HepG2 (cell line): ENCODE data around the gene HAGH. TPM values are rescaled to one million over a fixed set of nuclear protein-coding genes. Genes with fewer than 3 reads are reported as not detected.

ENCODE experiments used
- ATAC-seq: fragments of 200-7000 bp; cut with Tn5 transposase; 3 replicates; pipeline ENCODE4 v1.9.1; 2020; ENCODE audit warnings: mild to moderate bottlenecking, moderate library complexity
- BruUV-seq: library from RNA; stranded (reverse); fragments of 400-500 nt; replicated peaks from 2 replicates; lab custom pipeline; 2021; lab: Mats Ljungman, UMichigan
- CTCF ChIA-PET: fragments of 300-600 bp; formaldehyde crosslinking; extraction: SDS; loops from one replicate; lab custom pipeline; 2021; ENCODE audit warnings: low total read pairs, inconsistent platforms, low intra/inter-chr PET ratio; lab: Yijun Ruan, JAX
- POLR2A ChIA-PET: fragments of 350-600 bp; sonication (Branson Sonifier 250); formaldehyde crosslinking; loops from one replicate; lab custom pipeline; 2020; ENCODE audit warnings: antibody characterized with exemption, inconsistent platforms; lab: Yijun Ruan, JAX
- DNase-seq: peaks from one replicate; pipeline ENCODE4 v3.0.0-alpha.2; 2015; ENCODE audit warnings: low spot score
- FAIRE-seq: peaks from 3 replicates; lab custom pipeline; 2011; peaks lifted over from hg19 to GRCh38; lab: Jason Lieb, UNC
- H2AFZ ChIP-seq: one replicate; pipeline ENCODE4 v1.6.1; 2011; ENCODE audit warnings: low read length, inconsistent platforms
- H3K27ac ChIP-seq: fragments of 300-600 bp; 3 replicates; pipeline ENCODE4 v1.8.0; 2011; ENCODE audit warnings: mixed run types, mild to moderate bottlenecking, mixed read lengths, low read length, inconsistent platforms; ENCODE audit not compliant: insufficient read depth; ENCODE audit errors: extremely low read length
- H3K27me3 ChIP-seq, 2 experiments: fragments of 200-600 bp in 1 of 2; 2 replicates in 1 of 2; 3 replicates in 1 of 2; pipeline versions ENCODE4 v1.6.0 to v1.8.0; 2011; ENCODE audit warnings: low read length in 2 of 2, mild to moderate bottlenecking in 2 of 2, moderate library complexity in 2 of 2, inconsistent platforms in 1 of 2; ENCODE audit not compliant: insufficient read depth in 2 of 2, control insufficient read depth in 1 of 2
- H3K36me3 ChIP-seq, 2 experiments: fragments of 200-600 bp in 1 of 2; replicated peaks in 1 of 2; 2 replicates in 1 of 2; 3 replicates in 1 of 2; pipeline versions ENCODE4 v1.5.1 to v1.8.0; 2011; ENCODE audit warnings: low read length in 2 of 2, inconsistent platforms in 1 of 2; ENCODE audit not compliant: insufficient read depth in 2 of 2, control insufficient read depth in 1 of 2
- H3K4me1 ChIP-seq: 2 replicates; pipeline ENCODE4 v1.5.1; 2012; ENCODE audit warnings: low read length, inconsistent platforms; ENCODE audit not compliant: insufficient read depth
- H3K4me2 ChIP-seq: 2 replicates; pipeline ENCODE4 v1.6.0; 2011; ENCODE audit warnings: low read depth, low read length, inconsistent platforms
- H3K4me3 ChIP-seq, 3 experiments: fragments of 200-600 bp in 1 of 3; sonication (generic), shearing (Covaris generic) in 1 of 3; replicated peaks in 1 of 3; 2 replicates each; pipeline ENCODE4 v1.5.1; 2011 to 2016; ENCODE audit warnings: low read length in 3 of 3, inconsistent platforms in 2 of 3, low read depth in 2 of 3, mild to moderate bottlenecking in 2 of 3, control low read depth in 1 of 3, mixed read lengths in 1 of 3; ENCODE audit not compliant: insufficient read depth in 1 of 3
- H3K79me2 ChIP-seq: one replicate; pipeline ENCODE4 v1.6.1; 2011; ENCODE audit warnings: low read length, inconsistent platforms; ENCODE audit not compliant: insufficient read depth
- H3K9ac ChIP-seq: 2 replicates; pipeline ENCODE4 v1.6.0; 2011; ENCODE audit warnings: mild to moderate bottlenecking, low read depth, low read length, inconsistent platforms; ENCODE audit not compliant: insufficient read depth
- H3K9me3 ChIP-seq: 2 replicates; pipeline ENCODE4 v1.5.1; 2012; ENCODE audit warnings: mild to moderate bottlenecking, low read length
- H4K20me1 ChIP-seq: 2 replicates; pipeline ENCODE4 v1.6.0; 2011; ENCODE audit warnings: inconsistent platforms, mild to moderate bottlenecking, low read length, moderate library complexity; ENCODE audit not compliant: insufficient read depth
- ADNP ChIP-seq: sonication (generic); formaldehyde crosslinking; IDR thresholded peaks from 2 replicates; pipeline ENCODE4 v1.4.0; 2020; ENCODE audit warnings: missing genetic modification reagents
- AGO2 ChIP-seq: fragments of 200-400 bp; formaldehyde crosslinking; optimal IDR thresholded peaks from 2 replicates; pipeline ENCODE3; 2017; ENCODE audit warnings: mild to moderate bottlenecking, low read depth, low read length, moderate library complexity
- FOXA1 ChIP-seq, 2 experiments: fragments of 450-650 bp in 1 of 2; sonication (generic) in 1 of 2; formaldehyde crosslinking in 1 of 2; IDR thresholded peaks; 2 replicates each; pipeline versions ENCODE4 v1.4.0 to v1.6.1; 2016 to 2020; ENCODE audit warnings: missing genetic modification reagents in 1 of 2
- RBFOX2 ChIP-seq: fragments of 200-400 bp; formaldehyde crosslinking; IDR thresholded peaks from 2 replicates; pipeline ENCODE4 v1.6.1; 2017; ENCODE audit warnings: low read depth, mild to moderate bottlenecking, low read length
- TAF15 ChIP-seq: fragments of 200-400 bp; formaldehyde crosslinking; IDR thresholded peaks from one replicate; pipeline ENCODE4 v1.6.1; 2018; ENCODE audit warnings: mild to moderate bottlenecking, low read depth, low read length; ENCODE audit not compliant: poor library complexity, severe bottlenecking
- ZBTB1 ChIP-seq: sonication (generic); formaldehyde crosslinking; IDR thresholded peaks from 2 replicates; pipeline ENCODE4 v1.4.0; 2020; ENCODE audit warnings: missing genetic modification reagents, borderline replicate concordance
- WGBS: methylation state at CpG from one replicate; pipeline ENCODE4 v1.1.6; 2017; ENCODE audit warnings: low lambda C conversion rate; 5-methylcytosine and 5-hydroxymethylcytosine counted together
- in situ Hi-C: cut with HindIII; loops from 2 replicates; pipeline ENCODE4 v1.10.0; 2017; ENCODE audit warnings: low pct_unique_long_range_greater_than_20kb; ENCODE audit not compliant: extremely low pct_ligation_motif_present
- intact Hi-C: fragments of 100-400 bp; cut with micrococcal nuclease; formaldehyde crosslinking; loops from one replicate; pipeline ENCODE4 v1.10.0; 2022; ENCODE audit not compliant: unreplicated experiment
- polyA plus RNA-seq, 8 experiments: library from polyadenylated mRNA; depleted of rRNA in 3 of 8; stranded (reverse) in 7 of 8; unstranded in 1 of 8; fragments of >200 nt; fragmentation: Illumina TruSeq in 4 of 8; extraction: Trizol in 4 of 8; gene quantifications; 2 replicates each; pipeline versions ENCODE4 v1.2.1 to v1.2.3, GENCODE V29; 2011 to 2016; ENCODE audit warnings: low read depth in 4 of 8, missing spikeins in 1 of 8, mixed read lengths in 1 of 8; ENCODE audit not compliant: insufficient read depth in 1 of 8
- total RNA-seq, 5 experiments: library from RNA; depleted of rRNA; stranded (reverse); fragments of >200 nt; fragmentation: Illumina TruSeq; extraction: Trizol; gene quantifications; 2 replicates each; pipeline ENCODE4 v1.2.3, GENCODE V29; 2016; ENCODE audit warnings: low read depth in 1 of 5
- TF ChIP-seq, protein P1 (sequence below): sonication (generic); formaldehyde crosslinking; IDR thresholded peaks from 2 replicates; pipeline ENCODE4 v1.4.0; 2020; ENCODE audit warnings: low read depth, mild to moderate bottlenecking, missing genetic modification reagents

HAGH gene
- total and polyA plus RNA-seq, 2 of the 13 experiments (the other 11 are each of a cell fraction or from before 2014, with no cell fraction given) = 70.4 to 95.4 TPM

DNA sequence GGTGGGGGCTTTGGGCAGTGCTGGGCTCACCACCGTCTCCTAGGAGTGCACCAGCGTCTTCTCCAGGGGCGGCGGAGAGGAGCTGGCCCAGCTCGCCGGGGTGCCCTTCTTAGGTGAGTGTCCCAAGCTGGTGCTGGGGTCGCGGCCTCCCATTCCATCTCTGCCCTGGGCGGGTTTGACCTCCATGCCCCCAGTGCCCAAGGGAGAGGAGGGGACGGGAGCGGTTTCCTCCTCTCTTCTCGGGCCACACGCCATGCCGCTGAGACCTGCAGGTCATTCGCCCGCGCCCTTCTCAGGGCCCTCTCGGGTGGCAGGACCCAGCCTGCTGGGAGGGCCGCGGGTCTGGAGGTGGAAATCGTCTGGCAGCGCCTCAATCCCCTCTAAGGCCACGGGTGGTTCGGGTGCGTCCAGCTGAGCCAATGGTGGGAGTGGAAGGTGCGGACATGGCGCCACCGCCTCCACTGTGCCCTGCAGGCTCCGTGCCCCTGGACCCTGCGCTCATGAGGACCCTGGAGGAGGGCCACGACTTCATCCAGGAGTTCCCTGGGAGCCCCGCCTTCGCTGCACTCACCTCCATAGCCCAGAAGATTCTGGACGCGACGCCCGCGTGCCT, 38.4 kb downstream of the HAGH start:
- ATAC-seq = no peak
- CTCF ChIA-PET = no interaction called here
- no peak for DNase-seq

DNA sequence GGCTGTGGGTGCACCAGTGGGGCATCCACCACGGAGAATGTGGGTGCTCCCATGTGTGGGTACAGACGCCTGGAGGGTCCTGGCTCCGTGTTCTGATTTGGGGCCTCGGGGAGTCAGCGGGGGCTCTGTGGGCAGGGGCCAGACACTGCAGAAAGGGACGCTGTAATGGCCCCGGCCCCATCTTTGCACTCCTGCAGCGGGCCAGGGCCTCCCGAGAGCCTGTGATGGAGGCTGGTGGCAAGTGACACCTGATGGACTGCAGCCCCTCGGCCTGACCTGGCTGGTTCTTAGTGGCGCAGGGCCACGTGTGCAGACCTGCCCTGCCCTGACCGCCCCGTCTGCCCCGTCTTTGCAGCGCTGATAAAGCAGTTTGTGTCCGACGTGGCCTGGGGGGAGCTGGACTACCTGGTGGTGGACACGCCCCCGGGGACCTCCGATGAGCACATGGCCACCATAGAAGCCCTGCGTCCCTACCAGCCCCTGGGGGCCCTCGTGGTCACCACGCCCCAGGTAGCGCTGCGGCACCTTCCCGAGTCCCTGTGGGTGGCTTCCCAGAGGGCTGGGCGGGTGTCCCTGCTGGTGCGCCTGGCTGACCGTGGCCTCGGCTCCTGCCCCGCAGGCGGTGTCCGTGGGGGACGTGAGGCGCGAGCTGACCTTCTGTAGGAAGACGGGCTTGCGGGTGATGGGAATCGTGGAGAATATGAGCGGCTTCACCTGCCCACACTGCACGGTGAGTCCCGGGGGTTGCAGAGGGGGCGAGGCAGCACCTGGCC, 39.1 kb downstream of the HAGH start:
- peaks cover 0 to 2% of the 10 kb centered on the region in 2 experiments; a peak in 1 of 5 replicates for H3K27me3 ChIP-seq
- FAIRE-seq (no peak), ATAC-seq (no peak), DNase-seq (no peak)
- H4K20me1 ChIP-seq = peaks cover 4% of the 10 kb centered on the region; the same call in 1 of the 2 replicates
- peaks cover 4 to 7% of the 10 kb centered on the region in 2 experiments; a peak in 3 of 5 replicates for H3K36me3 ChIP-seq
- H3K27ac ChIP-seq = no peak overlapping the region
- no peak overlapping the region for H2AFZ ChIP-seq
- POLR2A ChIA-PET = no interaction called here
- H3K4me2 ChIP-seq = no peak overlapping the region
- BruUV-seq = no TSS peak
- peaks cover 10% of the 10 kb centered on the region for H3K4me1 ChIP-seq
- intact Hi-C loops (no loop called here), in situ Hi-C loops (no loop called here)
- TF ChIP-seq, protein P1, sequence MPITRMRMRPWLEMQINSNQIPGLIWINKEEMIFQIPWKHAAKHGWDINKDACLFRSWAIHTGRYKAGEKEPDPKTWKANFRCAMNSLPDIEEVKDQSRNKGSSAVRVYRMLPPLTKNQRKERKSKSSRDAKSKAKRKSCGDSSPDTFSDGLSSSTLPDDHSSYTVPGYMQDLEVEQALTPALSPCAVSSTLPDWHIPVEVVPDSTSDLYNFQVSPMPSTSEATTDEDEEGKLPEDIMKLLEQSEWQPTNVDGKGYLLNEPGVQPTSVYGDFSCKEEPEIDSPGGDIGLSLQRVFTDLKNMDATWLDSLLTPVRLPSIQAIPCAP = no peak
- peak; percentile 60 for TF ChIP-seq AGO2
- TF ChIP-seq TAF15 = no peak
- peak; percentile 43; the same call in 1 of the 2 replicates for TF ChIP-seq RBFOX2
- TF ChIP-seq ZBTB1 (CRISPR knock-in tag) = no peak
- TF ChIP-seq FOXA1 (IDR thresholded peaks at IDR 0.05) = no peak
- TF ChIP-seq FOXA1 (CRISPR knock-in tag; IDR thresholded peaks at IDR 0.05) = no peak
- CTCF ChIA-PET = no interaction called here
- 98% methylated on average over 33 of the region's 44 CpGs for WGBS
- H3K79me2 ChIP-seq = peaks cover 26% of the 10 kb centered on the region
- no peak overlapping the region for H3K4me3 ChIP-seq
- no peaks in the 10 kb centered on the region for H3K9me3 ChIP-seq
- H3K9ac ChIP-seq = no peak overlapping the region

More for the DNA sequence above, 38.4 kb downstream of the HAGH start:
- in situ Hi-C loops (no loop called here), intact Hi-C loops (no loop called here)
- H2AFZ ChIP-seq = no peak overlapping the region
- H3K9ac ChIP-seq = no peak overlapping the region
- peaks cover 11% of the 10 kb centered on the region for H3K4me1 ChIP-seq
- H3K27ac ChIP-seq = no peak overlapping the region
- POLR2A ChIA-PET = no interaction called here
- H3K27me3 ChIP-seq = peaks cover 0 to 2% of the 10 kb centered on the region in 2 experiments; a peak in 1 of 5 replicates
- no peak for TF ChIP-seq ADNP
- peak; percentile 38; the same call in 1 of the 2 replicates for TF ChIP-seq RBFOX2
- BruUV-seq = no TSS peak
- no peak overlapping the region for H3K4me3 ChIP-seq
- H3K4me2 ChIP-seq = no peak overlapping the region
- H3K79me2 ChIP-seq = peaks cover 25% of the 10 kb centered on the region
- 96% methylated on average over 14 of the region's 38 CpGs for WGBS
- FAIRE-seq = no peak
- H4K20me1 ChIP-seq = peaks cover 4% of the 10 kb centered on the region; the same call in 1 of the 2 replicates
- no peaks in the 10 kb centered on the region for H3K9me3 ChIP-seq
- peaks cover 4 to 7% of the 10 kb centered on the region in 2 experiments; a peak in 3 of 5 replicates for H3K36me3 ChIP-seq
